Activated T-helper 1 cell treated with anti-CD3 and anti-CD28 coated beads, Interleukin-12 subunit alpha, Interleukin-12 subunit beta, Interleukin-2, Interleukin-4 antibody, amounts not matched to agents 30 ng/mL and 10 ng/mL and 1 ng/mL, durations not matched to agents 14 hours and 24 hours and 36 hours (primary cell): ENCODE measurements around the gene SLC4A4. TPM values are rescaled to one million over a fixed set of nuclear protein-coding genes. Genes with fewer than 3 reads are reported as not detected.

Source experiments
- DNase-seq: peaks from one replicate; pipeline ENCODE4 v3.0.0; 2021; ENCODE audit warnings: low spot score
- H3K27ac Mint-ChIP-seq: one replicate; pipeline ENCODE4 v1.8.0; 2021; ENCODE audit warnings: mild to moderate bottlenecking, mixed read lengths
- H3K27me3 Mint-ChIP-seq: one replicate; pipeline ENCODE4 v1.8.0; 2022; ENCODE audit warnings: mild to moderate bottlenecking, moderate library complexity, mixed read lengths; ENCODE audit not compliant: insufficient read depth
- H3K36me3 Mint-ChIP-seq: one replicate; pipeline ENCODE4 v1.8.0; 2021; ENCODE audit warnings: low read depth, mixed read lengths
- H3K4me1 Mint-ChIP-seq: one replicate; pipeline ENCODE4 v1.8.0; 2021; ENCODE audit warnings: low read depth, mixed read lengths
- H3K4me3 Mint-ChIP-seq: one replicate; pipeline ENCODE4 v1.8.0; 2021; ENCODE audit warnings: mild to moderate bottlenecking, moderate library complexity, mixed read lengths
- H3K9me3 Mint-ChIP-seq: one replicate; pipeline ENCODE4 v1.8.0; 2021; ENCODE audit warnings: mixed read lengths
- intact Hi-C: fragments of 100-400 bp; cut with micrococcal nuclease; formaldehyde crosslinking; loops from one replicate; pipeline ENCODE4 v1.15.1; 2024
- total RNA-seq: library from RNA; stranded (reverse); gene quantifications from 2 replicates; pipeline ENCODE4 v1.2.3, GENCODE V29; 2022

SLC4A4 gene
- total RNA-seq, 1 donor from 2014 or later: 0.08 TPM

GRCh38 chr4:71549516-71550160 lies 210.8 kb downstream of the SLC4A4 start:
- H3K27ac Mint-ChIP-seq: no peak overlapping the region
- DNase-seq: no peak
- H3K36me3 Mint-ChIP-seq: no peaks in the 10 kb centered on the region
- no peaks in the 10 kb centered on the region for H3K9me3 Mint-ChIP-seq
- no peak overlapping the region for H3K4me3 Mint-ChIP-seq
- intact Hi-C loops: no loop called here
- H3K27me3 Mint-ChIP-seq: no peaks in the 10 kb centered on the region
- no peaks in the 10 kb centered on the region for H3K4me1 Mint-ChIP-seq

DNA sequence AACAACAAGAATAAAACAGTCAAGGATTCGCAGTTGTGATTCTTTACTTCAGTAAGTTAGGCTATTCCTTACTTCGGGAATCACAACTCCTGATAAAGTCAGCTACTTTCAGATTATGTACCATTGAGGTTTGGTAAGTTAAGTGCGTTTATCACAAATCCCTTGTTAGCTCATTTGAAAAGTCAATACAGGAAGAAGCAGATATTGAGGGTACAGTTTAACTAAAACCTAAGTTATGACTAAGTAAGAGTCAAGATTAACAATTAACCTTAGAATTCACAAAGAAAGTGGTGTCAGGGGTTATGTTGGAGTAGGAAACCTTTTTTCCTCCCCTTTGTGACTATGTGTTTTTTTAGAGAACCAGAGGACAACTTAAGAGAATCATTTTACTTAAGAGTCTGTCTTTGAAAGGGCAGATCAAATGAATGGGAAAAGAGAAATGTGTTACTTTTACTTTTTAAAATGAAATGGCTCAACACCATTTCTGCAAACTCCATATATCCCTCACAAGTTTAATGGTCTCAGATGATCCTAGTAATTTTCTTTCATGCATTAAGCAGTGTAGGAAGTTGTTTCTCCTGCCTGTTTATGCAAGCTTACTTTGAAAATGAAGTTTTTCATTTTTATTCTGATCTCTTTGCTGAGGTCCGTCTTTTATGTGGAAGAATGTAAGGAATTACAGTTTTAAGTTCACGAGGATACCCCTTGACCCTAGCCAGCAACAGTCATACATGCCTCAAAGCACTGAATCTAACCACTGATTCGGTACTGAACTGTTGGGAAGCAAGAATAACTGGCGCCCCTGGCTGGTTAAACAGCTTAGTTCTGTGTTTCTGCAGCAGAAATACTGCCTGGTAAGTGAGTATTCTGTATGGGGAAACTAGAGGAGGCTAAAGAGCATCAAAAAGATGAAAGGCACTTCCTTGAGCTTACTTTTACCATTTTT lies 211.7 kb downstream of the SLC4A4 start:
- no peaks in the 10 kb centered on the region for H3K36me3 Mint-ChIP-seq
- H3K4me1 Mint-ChIP-seq: no peaks in the 10 kb centered on the region
- H3K27ac Mint-ChIP-seq: no peak overlapping the region
- H3K27me3 Mint-ChIP-seq: no peaks in the 10 kb centered on the region
- no peak overlapping the region for H3K4me3 Mint-ChIP-seq
- DNase-seq: no peak
- H3K9me3 Mint-ChIP-seq: no peaks in the 10 kb centered on the region
- intact Hi-C loops: no loop called here

DNA sequence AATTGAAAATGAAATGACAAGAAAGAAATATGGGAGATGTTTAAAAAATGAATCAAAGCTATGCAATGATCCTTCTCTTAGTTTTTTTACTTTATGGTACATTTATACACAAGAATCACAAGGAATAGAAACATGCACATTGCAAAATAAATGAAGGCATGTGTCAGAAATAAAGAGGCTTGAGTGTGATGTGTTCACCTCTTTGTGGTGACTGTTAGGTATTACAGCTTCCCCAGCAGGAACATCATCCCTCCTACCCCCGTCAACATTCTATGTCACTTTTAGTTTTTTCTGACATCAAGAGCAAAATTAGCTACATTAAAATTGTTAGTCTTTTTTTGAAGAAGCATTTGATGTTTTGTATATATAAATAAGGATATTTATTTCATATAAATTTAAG lies 214.8 kb downstream of the SLC4A4 start:
- Mint-ChIP-seq H3K4me3 (no peak overlapping the region), H3K9me3 (no peaks in the 10 kb centered on the region), H3K27ac (no peak overlapping the region), H3K27me3 (no peaks in the 10 kb centered on the region), H3K4me1 (no peaks in the 10 kb centered on the region), H3K36me3 (no peaks in the 10 kb centered on the region)
- intact Hi-C loops: no loop called here
- no peak for DNase-seq

DNA sequence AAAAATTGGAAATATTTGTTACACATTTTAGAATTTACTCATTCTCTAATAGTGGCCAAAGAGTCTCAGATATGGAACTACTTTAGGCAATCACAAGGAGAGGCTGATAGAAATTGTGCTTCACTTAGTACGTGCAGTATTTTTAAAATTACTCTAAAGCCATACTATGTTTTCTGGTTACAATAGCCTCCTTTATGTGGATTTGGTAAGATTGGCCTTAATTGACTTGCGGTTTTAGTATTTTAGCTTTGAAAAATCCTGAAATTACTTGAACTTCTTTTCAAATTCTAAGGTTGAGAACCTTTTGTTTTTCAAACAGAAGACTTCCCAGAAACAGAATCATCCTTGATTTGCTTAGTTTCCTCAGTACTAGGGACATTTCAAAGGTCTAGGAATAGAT lies 215.2 kb downstream of the SLC4A4 start:
- Mint-ChIP-seq H3K27ac (no peak overlapping the region), H3K9me3 (no peaks in the 10 kb centered on the region), H3K4me3 (no peak overlapping the region), H3K36me3 (no peaks in the 10 kb centered on the region), H3K27me3 (no peaks in the 10 kb centered on the region), H3K4me1 (no peaks in the 10 kb centered on the region)
- DNase-seq: no peak
- intact Hi-C loops: no loop called here

DNA sequence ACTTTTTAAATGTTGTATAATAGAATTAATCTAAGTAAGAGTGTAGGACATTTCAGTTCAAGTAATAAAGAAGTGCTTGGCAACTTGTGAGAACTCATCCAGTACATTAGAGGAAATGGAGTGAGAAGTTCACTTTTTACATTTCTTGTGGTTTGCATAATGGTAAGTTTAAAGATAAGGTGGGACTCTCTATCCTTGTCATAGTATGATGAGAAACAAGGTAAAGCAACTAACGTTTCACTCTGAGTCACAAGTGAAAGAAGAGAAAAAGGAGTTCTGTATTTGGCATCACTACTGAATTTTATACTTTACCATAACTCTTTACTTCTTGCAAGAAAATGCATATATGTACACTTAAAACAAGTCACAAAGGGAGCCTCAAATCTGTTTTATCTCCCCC lies 219.4 kb downstream of the SLC4A4 start:
- H3K4me3 Mint-ChIP-seq: no peak overlapping the region
- intact Hi-C loops: no loop called here
- no peaks in the 10 kb centered on the region for H3K27me3 Mint-ChIP-seq
- H3K27ac Mint-ChIP-seq: no peak overlapping the region
- H3K9me3 Mint-ChIP-seq: no peaks in the 10 kb centered on the region
- DNase-seq: no peak
- no peaks in the 10 kb centered on the region for H3K4me1 Mint-ChIP-seq
- no peaks in the 10 kb centered on the region for H3K36me3 Mint-ChIP-seq

DNA sequence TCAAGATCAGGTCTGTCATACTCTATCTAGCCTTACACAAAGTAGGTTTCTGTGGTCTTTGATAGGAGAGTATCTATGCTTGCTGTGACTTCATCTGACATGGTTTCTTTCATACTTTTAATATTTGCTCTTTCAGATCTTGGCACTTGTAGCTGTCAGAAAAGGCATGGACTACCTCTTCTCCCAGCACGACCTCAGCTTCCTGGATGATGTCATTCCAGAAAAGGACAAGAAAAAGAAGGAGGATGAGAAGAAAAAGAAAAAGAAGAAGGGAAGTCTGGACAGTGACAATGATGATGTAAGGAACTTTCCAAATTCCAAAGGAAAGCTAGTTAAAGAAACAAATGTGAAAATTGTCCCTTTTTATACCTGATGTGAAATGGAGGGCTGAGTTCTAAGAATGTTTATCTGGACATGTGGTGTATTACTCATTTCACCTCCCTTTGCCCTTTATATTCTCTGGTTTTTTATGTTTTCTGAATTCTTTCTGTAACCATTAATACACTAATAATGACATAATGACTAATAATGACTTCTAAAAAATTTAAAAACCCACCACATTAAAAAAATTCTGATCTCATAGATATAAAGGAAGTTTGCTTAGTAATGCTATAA lies 221.2 kb downstream of the SLC4A4 start:
- intact Hi-C loops: no loop called here
- Mint-ChIP-seq H3K36me3 (no peaks in the 10 kb centered on the region), H3K27ac (no peak overlapping the region), H3K4me1 (no peaks in the 10 kb centered on the region), H3K4me3 (no peak overlapping the region), H3K9me3 (no peaks in the 10 kb centered on the region), H3K27me3 (no peaks in the 10 kb centered on the region)
- DNase-seq: no peak

DNA sequence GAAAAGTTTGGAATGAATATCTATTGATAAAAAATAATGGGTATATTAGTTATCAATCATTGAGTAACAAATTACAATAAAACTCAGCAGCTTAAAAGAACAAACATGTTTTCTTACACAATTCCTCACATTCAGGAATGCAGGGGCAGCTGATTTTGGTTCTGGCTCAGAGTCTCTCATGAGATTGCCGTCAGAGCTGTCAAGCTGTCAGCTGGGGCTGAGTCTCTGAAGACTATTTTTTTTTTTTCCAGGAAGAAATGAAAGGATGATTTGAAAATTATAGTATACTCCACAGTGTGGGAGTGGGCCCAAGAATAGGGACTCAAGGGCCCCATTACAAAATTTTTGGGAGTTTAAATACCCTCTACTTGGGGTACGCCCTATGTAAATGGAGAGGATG lies 226.0 kb downstream of the SLC4A4 start:
- H3K4me1 Mint-ChIP-seq: no peaks in the 10 kb centered on the region
- H3K9me3 Mint-ChIP-seq: no peaks in the 10 kb centered on the region
- no peaks in the 10 kb centered on the region for H3K36me3 Mint-ChIP-seq
- no peak overlapping the region for H3K4me3 Mint-ChIP-seq
- DNase-seq: no peak
- no peaks in the 10 kb centered on the region for H3K27me3 Mint-ChIP-seq
- intact Hi-C loops: no loop called here
- H3K27ac Mint-ChIP-seq: no peak overlapping the region

- Mint-ChIP-seq H3K4me3 (no peak overlapping the region), H3K36me3 (no peaks in the 10 kb centered on the region), H3K27ac (no peak overlapping the region), H3K27me3 (no peaks in the 10 kb centered on the region), H3K4me1 (no peaks in the 10 kb centered on the region), H3K9me3 (no peaks in the 10 kb centered on the region)
- DNase-seq: no peak
- intact Hi-C loops: no loop called here
Measured at GRCh38 chr4:71566856-71567255, 228.0 kb downstream of the SLC4A4 start.

DNA sequence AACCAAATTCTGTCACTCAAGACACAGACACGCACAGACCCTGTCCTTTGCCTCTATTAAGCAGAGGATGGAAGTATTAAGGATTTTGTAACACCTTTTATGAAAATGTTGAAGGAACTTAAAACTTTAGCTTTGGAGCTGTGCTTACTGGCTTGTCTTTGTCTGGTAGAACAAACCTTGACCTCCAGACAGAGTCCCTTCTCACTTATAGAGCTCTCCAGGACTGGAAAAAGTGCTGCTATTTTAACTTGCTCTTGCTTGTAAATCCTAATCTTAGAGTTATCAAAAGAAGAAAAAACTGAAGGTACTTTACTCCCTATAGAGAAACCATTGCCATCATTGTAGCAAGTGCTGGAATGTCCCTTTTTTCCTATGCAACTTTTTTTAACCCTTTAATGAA lies 229.3 kb downstream of the SLC4A4 start:
- intact Hi-C loops: no loop called here
- no peak for DNase-seq
- no peak overlapping the region for H3K27ac Mint-ChIP-seq
- H3K27me3 Mint-ChIP-seq: no peaks in the 10 kb centered on the region
- H3K4me1 Mint-ChIP-seq: no peaks in the 10 kb centered on the region
- H3K4me3 Mint-ChIP-seq: no peak overlapping the region
- no peaks in the 10 kb centered on the region for H3K36me3 Mint-ChIP-seq
- no peaks in the 10 kb centered on the region for H3K9me3 Mint-ChIP-seq

DNA sequence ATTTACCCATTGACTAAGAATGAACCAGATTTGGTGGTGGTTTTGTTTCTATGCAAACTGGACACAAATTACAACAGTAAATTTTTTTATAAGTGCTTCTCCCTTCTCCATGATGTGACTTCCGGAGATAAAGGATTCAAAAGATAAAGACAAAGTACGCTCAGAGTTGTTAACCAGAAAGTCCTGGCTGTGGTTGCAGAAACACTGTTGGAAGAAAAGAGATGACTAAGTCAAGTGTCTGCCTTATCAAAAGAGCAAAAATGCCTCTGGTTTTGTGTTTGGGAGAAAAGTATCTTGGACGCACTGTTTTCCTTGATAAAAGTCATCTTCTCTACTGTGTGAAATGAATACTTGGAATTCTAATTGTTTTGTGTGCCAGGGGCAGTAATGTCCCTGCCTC lies 231.7 kb downstream of the SLC4A4 start:
- Mint-ChIP-seq H3K27me3 (no peaks in the 10 kb centered on the region), H3K4me3 (no peak overlapping the region), H3K4me1 (no peaks in the 10 kb centered on the region), H3K36me3 (no peaks in the 10 kb centered on the region), H3K27ac (no peak overlapping the region), H3K9me3 (no peaks in the 10 kb centered on the region)
- intact Hi-C loops: no loop called here
- DNase-seq: no peak

DNA sequence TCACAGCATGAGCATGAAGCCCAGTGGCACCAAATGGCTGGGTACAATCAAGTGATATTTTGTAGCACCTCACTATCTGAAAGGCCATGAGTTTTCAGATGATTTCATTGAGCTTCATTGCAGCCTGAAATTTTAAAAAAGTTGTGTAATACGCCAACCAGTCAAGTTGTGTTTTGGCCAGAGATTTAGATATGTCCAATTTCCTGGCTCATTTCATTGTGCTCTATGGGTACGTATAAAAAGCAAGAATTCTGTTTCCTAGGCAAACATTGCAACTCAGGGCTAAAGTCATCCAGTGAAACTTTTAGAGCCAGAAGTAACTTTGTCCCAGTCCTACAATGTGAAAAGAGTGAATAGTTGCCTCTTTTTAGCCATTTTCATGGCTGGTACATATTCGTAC lies 232.5 kb downstream of the SLC4A4 start:
- intact Hi-C loops: no loop called here
- Mint-ChIP-seq H3K9me3 (peaks cover 4% of the 10 kb centered on the region), H3K27ac (no peak overlapping the region), H3K36me3 (no peaks in the 10 kb centered on the region), H3K4me1 (no peaks in the 10 kb centered on the region), H3K27me3 (no peaks in the 10 kb centered on the region), H3K4me3 (no peak overlapping the region)
- no peak for DNase-seq

DNA sequence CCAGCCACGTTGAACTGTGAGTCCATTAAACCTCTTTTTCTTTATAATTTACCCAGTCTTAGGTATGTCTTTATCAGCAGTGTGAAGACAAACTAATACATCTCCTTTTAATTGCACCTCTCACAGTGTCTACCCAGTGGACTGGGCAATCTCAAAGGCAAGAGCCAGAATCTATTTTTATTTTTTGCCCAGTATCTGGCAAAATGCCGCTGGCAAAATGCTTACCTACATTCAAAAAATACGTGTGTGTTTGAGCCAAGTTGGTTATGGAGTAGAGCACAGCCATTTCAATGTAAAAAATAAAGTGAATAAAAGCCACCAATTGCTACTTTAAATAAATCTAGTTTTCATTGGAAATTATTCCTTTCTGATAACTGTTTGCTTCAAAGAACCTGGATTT lies 245.2 kb downstream of the SLC4A4 start:
- H3K4me3 Mint-ChIP-seq: no peak overlapping the region
- H3K27me3 Mint-ChIP-seq: no peaks in the 10 kb centered on the region
- no peaks in the 10 kb centered on the region for H3K36me3 Mint-ChIP-seq
- H3K4me1 Mint-ChIP-seq: no peaks in the 10 kb centered on the region
- intact Hi-C loops: no loop called here
- no peaks in the 10 kb centered on the region for H3K9me3 Mint-ChIP-seq
- DNase-seq: no peak
- no peak overlapping the region for H3K27ac Mint-ChIP-seq

DNA sequence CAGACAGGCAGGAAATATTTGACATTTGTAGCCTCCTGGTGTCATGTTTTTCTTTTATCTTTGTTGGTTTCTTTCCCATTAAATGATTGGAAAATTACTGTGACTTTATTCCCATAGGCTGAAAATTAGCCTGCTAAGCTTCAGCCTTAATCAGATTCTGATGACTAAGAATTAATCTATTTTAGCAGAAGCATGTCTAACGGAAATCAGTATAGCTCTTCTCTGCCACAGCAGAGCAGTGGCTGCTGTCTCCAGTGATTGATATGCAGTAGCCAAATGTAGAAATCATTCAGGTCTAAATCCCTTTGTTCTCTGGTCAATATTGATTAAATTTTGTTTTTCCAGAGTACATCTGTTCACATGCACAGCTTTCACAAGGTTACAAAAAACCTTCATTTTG lies 245.8 kb downstream of the SLC4A4 start:
- no peak overlapping the region for H3K4me3 Mint-ChIP-seq
- intact Hi-C loops: no loop called here
- no peaks in the 10 kb centered on the region for H3K36me3 Mint-ChIP-seq
- no peak for DNase-seq
- H3K27me3 Mint-ChIP-seq: no peaks in the 10 kb centered on the region
- no peak overlapping the region for H3K27ac Mint-ChIP-seq
- H3K4me1 Mint-ChIP-seq: no peaks in the 10 kb centered on the region
- H3K9me3 Mint-ChIP-seq: no peaks in the 10 kb centered on the region
